Fibroblast of pulmonary artery (primary cell): ENCODE results near the gene TMCC1.

Experiments
- DNase-seq: peaks from one replicate; pipeline ENCODE4 v3.0.0-alpha.2; 2010; ENCODE audit warnings: low read depth
- H3K4me3 ChIP-seq: replicated peaks from 2 replicates; pipeline ENCODE4 v1.5.1; 2011; ENCODE audit warnings: low read depth, mild to moderate bottlenecking, control low read depth, low read length, moderate library complexity
- TF ChIP-seq, protein P1 (sequence below): IDR thresholded peaks from 2 replicates; pipeline ENCODE4 v1.5.1; 2011; ENCODE audit warnings: mild to moderate bottlenecking, control low read depth, low read length, inconsistent platforms; ENCODE audit errors: missing control alignments

Gene TMCC1

DNA sequence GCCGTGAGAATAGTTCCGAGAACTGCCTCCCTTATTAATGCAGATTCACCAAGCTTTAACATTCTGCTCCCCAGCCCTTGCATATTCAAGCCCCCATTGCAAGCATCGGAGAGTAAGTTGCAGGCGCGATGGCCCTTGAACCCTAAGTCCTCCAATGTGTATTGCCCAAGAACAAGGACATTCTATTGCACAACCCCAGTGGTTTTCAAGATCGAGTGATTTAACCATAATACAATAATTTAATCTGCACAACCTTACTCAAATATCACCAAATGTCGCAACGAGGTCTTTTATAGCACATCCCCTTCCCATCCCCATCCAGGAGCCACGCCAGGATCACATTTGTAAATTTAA is 265.4 kb downstream of the TMCC1 start:
- DNase-seq: no peak
- TF ChIP-seq, protein P1, sequence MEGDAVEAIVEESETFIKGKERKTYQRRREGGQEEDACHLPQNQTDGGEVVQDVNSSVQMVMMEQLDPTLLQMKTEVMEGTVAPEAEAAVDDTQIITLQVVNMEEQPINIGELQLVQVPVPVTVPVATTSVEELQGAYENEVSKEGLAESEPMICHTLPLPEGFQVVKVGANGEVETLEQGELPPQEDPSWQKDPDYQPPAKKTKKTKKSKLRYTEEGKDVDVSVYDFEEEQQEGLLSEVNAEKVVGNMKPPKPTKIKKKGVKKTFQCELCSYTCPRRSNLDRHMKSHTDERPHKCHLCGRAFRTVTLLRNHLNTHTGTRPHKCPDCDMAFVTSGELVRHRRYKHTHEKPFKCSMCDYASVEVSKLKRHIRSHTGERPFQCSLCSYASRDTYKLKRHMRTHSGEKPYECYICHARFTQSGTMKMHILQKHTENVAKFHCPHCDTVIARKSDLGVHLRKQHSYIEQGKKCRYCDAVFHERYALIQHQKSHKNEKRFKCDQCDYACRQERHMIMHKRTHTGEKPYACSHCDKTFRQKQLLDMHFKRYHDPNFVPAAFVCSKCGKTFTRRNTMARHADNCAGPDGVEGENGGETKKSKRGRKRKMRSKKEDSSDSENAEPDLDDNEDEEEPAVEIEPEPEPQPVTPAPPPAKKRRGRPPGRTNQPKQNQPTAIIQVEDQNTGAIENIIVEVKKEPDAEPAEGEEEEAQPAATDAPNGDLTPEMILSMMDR: no peak
- H3K4me3 ChIP-seq: peak overlapping the region; percentile 42

DNA sequence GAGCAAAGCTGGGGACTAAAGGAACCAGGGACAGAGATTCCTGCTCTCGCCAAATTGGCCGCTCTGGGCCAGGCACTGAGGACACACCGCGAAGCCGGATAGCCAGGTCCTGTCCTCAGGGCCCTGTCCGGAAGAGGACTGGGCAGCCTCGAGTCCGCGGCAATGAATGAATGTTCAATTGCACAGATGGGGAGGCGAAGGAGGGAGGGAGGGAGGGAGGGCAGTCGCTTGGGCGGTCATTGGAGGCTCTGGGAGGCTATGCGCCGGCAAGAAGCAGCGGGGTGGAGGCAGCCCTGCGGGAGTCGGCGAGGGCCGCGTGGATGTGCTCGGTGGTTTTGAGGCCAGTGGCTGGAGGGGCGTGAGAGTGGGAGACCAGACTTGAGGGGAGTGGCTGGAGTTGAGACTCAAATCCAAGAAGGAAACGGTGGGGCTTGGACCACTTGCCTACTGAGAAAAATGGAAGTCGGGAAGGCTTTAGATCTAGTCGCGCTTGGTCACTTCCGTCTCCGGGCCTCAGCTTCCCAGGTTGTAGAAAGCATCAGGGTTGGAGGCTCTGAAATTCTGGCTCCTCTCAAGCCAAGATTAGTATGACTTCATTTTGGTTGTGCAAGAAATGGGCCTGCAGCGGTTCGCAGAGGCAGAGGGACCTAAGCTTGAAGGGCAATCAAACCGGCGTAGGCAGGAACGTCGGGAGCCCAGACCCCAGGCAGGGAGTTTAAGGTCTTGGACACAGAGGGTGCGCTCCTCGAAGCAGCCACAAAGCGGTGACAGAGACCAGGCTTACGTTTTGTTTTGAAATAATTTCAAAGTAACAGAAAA is 266.0 kb downstream of the TMCC1 start:
- H3K4me3 ChIP-seq: peak overlapping the region; percentile 42
- TF ChIP-seq, protein P1: peak; percentile 82
- peak; percentile 93 for DNase-seq

DNA sequence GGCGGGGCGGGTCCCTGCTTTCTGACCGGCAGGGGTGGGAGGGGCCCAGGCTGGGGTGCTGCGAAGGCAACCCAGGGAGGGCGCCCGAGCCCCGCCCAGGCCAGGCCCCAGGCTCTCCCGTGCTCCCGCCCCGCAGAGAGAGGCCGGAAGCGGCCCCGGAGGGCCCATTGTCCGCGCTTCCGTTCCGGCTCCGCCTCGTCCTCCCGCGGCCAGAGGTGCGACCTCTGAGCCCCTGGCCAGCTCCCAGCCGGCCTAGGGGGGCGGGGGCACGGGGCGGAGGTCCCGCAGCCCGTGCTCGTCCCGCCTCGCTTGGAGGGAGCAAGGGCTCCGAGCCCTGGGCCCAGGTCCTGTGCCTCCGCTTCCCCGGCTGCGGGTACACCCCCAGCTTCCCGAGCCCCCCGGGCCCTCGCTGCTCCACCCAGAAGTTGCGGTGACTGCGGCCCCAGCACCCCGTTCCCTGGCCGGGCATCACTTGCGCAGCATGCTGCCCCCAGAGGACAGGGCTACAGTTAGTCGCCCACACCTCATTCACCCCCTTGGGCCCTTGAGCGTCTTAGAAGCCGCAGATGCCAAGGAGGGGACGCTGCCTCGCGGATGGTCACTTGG is 266.7 kb downstream of the TMCC1 start:
- DNase-seq: peak; percentile 87

DNA sequence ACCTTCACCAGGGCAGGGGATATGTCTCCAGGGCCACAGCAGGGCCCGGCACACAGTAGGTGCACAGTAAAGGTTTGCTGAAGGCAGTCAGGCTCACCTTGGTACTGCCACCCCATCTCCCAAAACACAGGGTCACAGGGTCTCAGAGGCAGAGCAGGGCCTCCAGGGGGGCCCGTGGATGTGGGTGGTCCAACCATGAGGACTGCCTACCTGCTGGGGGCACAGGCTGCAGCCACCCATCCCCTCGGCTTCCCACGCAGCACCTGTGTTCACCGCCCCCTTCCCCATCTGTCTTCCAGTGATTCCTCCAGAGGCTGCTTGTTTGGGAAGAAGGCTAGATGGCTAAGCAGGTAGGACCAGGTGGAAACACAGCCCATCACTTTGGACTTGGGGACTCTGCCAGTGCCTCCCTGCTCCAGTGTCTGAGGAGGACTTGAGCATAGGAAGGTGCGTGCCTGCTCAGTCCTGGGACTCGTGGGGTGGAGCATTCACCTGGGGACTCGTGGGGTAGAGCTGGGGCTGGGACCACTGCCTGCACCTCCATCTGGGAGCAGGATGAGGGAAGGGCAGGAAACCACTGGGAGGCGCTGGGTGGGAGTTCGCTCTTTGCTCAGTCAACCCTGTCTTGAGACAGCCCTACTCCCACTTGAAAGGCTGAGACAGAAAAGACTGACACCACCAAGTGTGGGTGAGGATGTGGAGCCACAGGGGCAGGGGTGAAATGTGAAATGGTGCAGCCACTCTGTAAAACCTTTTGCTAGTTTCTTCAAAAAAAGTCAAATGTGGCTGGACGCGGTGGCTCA is 268.2 kb downstream of the TMCC1 start:
- H3K4me3 ChIP-seq: no peak overlapping the region
- DNase-seq: no peak
- TF ChIP-seq, protein P1: peak; percentile 15

More for the DNA sequence above, 266.7 kb downstream of the TMCC1 start:
- TF ChIP-seq, protein P1: no peak
- peak overlapping the region; percentile 42 for H3K4me3 ChIP-seq

DNA sequence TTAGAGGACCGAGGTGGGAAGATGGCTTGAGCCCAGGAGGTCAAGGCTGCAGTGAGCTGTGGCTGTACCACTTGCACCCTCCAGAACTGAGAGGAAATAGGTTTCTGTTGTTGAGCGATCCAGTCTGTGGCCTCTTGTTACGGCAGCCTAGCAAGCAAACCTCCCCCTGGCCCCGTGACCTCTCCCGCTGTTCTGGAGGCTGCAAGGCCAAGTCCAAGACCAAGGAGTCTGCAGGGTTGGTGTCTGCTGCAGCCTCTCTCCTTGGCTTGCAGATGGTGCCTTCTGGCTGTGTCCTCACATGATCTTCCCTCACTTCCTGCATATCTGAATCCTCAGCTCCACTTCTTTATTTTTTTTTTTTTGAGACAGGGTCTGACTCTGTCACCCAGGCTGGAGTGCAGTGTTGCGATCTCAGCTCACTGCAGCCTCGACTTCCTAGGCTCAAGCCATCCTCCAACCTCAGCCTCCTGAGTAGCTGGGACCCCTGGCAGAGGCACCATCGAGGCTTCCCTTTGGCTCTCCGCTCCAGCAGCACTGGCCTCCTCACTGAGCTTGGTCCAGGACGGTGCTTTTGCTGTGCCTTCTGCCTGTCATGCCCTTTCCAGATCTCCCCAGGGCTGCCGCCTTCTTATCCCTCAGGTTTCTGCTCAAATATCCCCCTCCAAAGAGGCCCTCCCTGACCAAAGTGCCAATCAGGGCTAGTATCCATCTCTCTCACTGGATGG is 269.0 kb downstream of the TMCC1 start:
- no peak overlapping the region for H3K4me3 ChIP-seq
- DNase-seq: no peak
- TF ChIP-seq, protein P1: no peak

DNA sequence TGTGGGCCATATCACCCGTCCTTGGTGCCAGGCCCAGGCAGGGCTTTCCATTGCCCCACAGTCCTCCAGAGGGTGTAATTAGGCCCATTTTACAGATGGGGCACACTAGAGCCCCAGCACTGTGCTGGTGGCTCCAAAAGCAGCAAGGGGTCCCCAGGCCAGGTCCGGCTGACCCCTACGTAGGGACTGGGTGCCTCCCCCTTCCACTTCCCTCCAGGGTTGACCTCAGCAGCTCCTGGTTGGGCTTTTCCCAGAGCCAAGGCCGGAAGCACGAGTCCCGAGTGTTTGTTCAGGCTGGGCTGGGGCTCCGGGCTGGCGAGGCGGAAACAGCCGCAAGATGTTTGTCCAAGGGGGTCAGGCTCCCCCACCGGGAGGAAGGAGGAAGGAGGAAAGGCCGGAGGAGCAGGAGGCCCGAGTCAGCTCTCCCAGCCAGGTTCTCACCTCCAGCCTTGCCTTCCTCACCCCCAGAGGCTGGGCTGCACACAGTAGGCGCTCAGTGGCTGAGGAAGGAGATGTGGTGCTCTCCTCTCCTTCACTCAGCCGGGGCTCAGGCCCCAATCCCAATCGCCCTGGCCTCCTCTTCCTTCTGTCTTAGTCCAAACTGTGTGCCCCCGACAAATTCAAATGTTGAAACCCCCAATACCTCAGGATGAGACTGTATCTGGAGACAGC is 269.9 kb downstream of the TMCC1 start:
- DNase-seq: peak; percentile 50
- no peak overlapping the region for H3K4me3 ChIP-seq
- TF ChIP-seq, protein P1: no peak
